Lung (tissue), 12 donors: Measurements from ENCODE around the gene TMEM231. TPM values are rescaled to one million over a fixed set of nuclear protein-coding genes. Genes with fewer than 3 reads are reported as not detected.
"Not testable (repeated sequence)": the region's sequence is repeated elsewhere in the genome, so short reads cannot be mapped to it uniquely, and the experiment has no call there.

Experiments
- ATAC-seq: fragments of 200-7000 bp; cut with Tn5 transposase; one replicate; pipeline ENCODE4 v1.9.1; 2020; ENCODE audit warnings: moderate number of reproducible peaks; ENCODE audit not compliant: insufficient read depth, low FRiP score
- DNase-seq, 3 donors: peaks; one replicate each; pipeline ENCODE4 v3.0.0-alpha.2; 2013 to 2017
- H3K27ac ChIP-seq, 2 donors: one replicate each; pipeline ENCODE4 v1.5.1; 2013; ENCODE audit warnings: mild to moderate bottlenecking in 2 of 2, moderate library complexity in 2 of 2, control low read depth in 1 of 2, inconsistent platforms in 1 of 2, low read depth in 1 of 2, low read length in 1 of 2
- H3K27me3 ChIP-seq, 3 donors: one replicate each; pipeline ENCODE4 v1.5.1; 2013; ENCODE audit warnings: low read length in 2 of 3; ENCODE audit not compliant: control insufficient read depth in 3 of 3, insufficient read depth in 3 of 3
- H3K36me3 ChIP-seq, 4 donors: one replicate each; pipeline ENCODE4 v1.5.1; 2013; ENCODE audit warnings: low read length in 4 of 4, mild to moderate bottlenecking in 1 of 4, moderate library complexity in 1 of 4; ENCODE audit not compliant: control insufficient read depth in 4 of 4, insufficient read depth in 4 of 4
- H3K4me1 ChIP-seq, 5 donors: one replicate each; pipeline ENCODE4 v1.5.1; 2013; ENCODE audit warnings: low read length in 5 of 5, mild to moderate bottlenecking in 2 of 5, moderate library complexity in 1 of 5; ENCODE audit not compliant: control insufficient read depth in 5 of 5, insufficient read depth in 5 of 5
- H3K4me3 ChIP-seq: one replicate; pipeline ENCODE4 v1.5.1; 2013; ENCODE audit warnings: mild to moderate bottlenecking, control low read depth, moderate library complexity
- H3K9ac ChIP-seq, 2 donors: one replicate each; pipeline ENCODE4 v1.5.1; 2013; ENCODE audit warnings: low read length in 2 of 2, control low read depth in 1 of 2; ENCODE audit not compliant: insufficient read depth in 1 of 2
- H3K9me3 ChIP-seq, 4 donors: one replicate each; pipeline ENCODE4 v1.5.1; 2013; ENCODE audit warnings: low read length in 3 of 4, mild to moderate bottlenecking in 1 of 4, moderate library complexity in 1 of 4; ENCODE audit not compliant: control insufficient read depth in 4 of 4, insufficient read depth in 3 of 4
- WGBS, 2 donors: extraction: QIAGEN DNeasy Blood & Tissue Kit; methylation state at CpG; one replicate each; pipeline ENCODE4 v1.1.7; 2013; 5-methylcytosine and 5-hydroxymethylcytosine counted together
- polyA plus RNA-seq, 2 donors: library from polyadenylated mRNA; stranded (reverse); fragments of 200-250 nt; gene quantifications; one replicate each; pipeline ENCODE4 v1.2.1, GENCODE V29; 2013
- total RNA-seq, 2 donors: library from RNA; depleted of rRNA in 1 of 2; stranded (reverse); fragments of >200 nt in 1 of 2; gene quantifications; one replicate each; pipeline ENCODE4 v1.2.1, GENCODE V29; 2014 to 2021
- TF ChIP-seq, protein P1 (sequence below): IDR thresholded peaks from 2 replicates; pipeline ENCODE4 v1.5.1; 2012; ENCODE audit warnings: mild to moderate bottlenecking; ENCODE audit errors: control extremely low read depth, extremely low read depth
- donor health status: control.
- donor health status: control.
- donor health status: Bipolar disorder and iron deficiency.
- donor health status: healthy.
- donor health status: DM: yes; HTN: yes; CAD: no.

TMEM231 gene
- total and polyA plus RNA-seq, 4 donors: 9.3 to 88.5 (median 35.2) TPM

DNA sequence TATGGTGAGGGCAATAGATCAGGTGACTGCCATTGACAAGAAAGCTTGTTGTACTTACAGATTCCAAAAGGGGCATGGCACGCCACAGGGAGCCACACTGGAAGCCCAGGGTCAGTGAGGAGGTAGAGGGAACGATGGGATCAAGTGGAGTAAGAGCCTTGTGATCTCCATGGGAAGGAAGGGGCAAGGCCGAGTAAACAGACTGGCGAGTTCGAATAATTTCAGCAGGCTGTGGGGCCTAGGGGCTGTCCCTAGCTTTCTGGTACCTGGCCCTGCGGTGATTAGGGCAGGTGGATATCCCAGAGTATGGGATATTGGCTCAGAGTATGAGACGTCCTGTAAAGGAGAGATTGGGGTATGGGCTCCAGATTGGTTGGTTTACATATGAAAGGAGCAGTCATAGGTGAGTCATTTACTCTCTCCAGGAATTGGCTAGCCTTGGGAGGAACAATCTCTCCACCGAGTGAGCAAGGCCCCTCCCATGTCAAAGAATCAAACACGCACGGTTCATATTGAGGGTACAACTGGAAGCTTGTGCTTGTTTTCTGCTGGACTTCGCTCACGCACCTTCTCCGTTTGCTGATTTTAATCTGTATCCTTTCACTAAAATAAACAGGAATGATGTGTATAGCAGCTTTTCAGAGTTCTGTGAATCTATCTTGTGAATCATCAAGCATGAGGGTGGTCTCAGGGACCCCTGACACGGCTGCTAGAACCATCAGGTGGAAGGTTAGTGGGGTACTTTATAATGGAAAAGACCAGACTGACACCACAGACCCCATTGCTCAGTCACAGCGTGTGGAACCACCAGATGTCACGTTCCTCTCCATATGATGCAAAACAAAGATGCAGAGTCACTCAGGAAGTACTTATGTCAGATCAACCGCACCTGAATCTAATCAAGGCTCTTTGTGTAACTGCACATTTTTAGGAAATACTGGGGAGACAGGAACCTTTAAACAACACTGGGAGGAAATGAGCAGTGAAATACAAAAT lies 38.1 kb upstream of the TMEM231 start:
- Histone ChIP-seq H3K9ac (no peak overlapping the region), H3K9me3 (peaks cover 0 to 3% (median 1%) of the 10 kb centered on the region in 4 donors), H3K27me3 (no peaks in the 10 kb centered on the region), H3K27ac (peak overlapping the region in 1 of 2 donors; percentile 69), H3K36me3 (peaks cover 4 to 12% (median 10%) of the 10 kb centered on the region in 4 donors), H3K4me1 (peaks cover 0 to 9% (median 7%) of the 10 kb centered on the region in 5 donors), H3K4me3 (no peak overlapping the region)
- TF ChIP-seq, protein P1, sequence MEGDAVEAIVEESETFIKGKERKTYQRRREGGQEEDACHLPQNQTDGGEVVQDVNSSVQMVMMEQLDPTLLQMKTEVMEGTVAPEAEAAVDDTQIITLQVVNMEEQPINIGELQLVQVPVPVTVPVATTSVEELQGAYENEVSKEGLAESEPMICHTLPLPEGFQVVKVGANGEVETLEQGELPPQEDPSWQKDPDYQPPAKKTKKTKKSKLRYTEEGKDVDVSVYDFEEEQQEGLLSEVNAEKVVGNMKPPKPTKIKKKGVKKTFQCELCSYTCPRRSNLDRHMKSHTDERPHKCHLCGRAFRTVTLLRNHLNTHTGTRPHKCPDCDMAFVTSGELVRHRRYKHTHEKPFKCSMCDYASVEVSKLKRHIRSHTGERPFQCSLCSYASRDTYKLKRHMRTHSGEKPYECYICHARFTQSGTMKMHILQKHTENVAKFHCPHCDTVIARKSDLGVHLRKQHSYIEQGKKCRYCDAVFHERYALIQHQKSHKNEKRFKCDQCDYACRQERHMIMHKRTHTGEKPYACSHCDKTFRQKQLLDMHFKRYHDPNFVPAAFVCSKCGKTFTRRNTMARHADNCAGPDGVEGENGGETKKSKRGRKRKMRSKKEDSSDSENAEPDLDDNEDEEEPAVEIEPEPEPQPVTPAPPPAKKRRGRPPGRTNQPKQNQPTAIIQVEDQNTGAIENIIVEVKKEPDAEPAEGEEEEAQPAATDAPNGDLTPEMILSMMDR: no peak
- WGBS, 2 donors: 56 to 74% methylated on average over 17 of the region's 17 CpGs
- no peak for ATAC-seq
- peak in 2 of 3 donors; percentile 10 to 14 for DNase-seq

DNA sequence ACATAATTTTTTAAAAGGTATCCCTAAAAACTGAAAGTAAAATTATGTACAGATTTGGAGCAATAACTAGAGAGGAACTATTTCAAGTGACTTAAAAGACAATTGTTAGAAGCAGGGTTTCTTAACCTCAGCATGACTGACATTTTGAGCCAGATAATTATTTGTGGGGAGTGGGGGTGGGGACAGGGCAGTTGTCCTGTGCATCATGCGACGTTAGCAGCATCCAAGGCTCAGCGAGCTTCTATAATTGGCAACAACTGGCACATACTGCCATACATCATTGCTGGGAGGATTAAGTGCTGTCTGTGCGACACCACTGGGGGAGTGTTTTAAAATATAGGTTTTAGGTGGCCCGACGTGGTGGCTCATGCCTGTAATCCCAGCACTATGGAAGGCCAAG lies 37.3 kb upstream of the TMEM231 start:
- WGBS, 2 donors: 91 to 95% methylated on average over 6 of the region's 6 CpGs
- TF ChIP-seq, protein P1: no peak
- Histone ChIP-seq H3K36me3 (peaks cover 3 to 13% (median 11%) of the 10 kb centered on the region in 4 donors), H3K9ac (no peak overlapping the region), H3K9me3 (peaks cover 0 to 3% (median 1%) of the 10 kb centered on the region in 4 donors), H3K27ac (no peak overlapping the region), H3K27me3 (no peaks in the 10 kb centered on the region), H3K4me3 (no peak overlapping the region), H3K4me1 (peaks cover 0 to 9% (median 7%) of the 10 kb centered on the region in 5 donors)
- ATAC-seq (no peak), DNase-seq (no peak)

DNA sequence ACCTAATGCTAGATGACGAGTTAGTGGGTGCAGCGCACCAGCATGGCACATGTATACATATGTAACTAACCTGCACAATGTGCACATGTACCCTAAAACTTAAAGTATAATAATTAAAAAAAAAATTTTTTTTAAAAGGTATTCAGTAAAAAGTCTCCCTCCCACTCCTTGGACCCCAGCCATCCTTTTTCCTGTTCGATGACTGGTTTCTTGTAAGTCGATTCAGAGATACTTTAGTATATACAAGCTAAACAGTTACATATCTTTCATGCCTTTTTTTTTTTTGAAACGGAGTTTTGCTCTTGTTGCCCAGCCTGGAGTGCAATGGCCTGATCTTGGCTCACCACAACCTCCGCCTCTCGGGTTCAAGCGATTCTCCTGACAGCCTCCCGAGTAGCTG lies 35.9 kb upstream of the TMEM231 start:
- H3K27me3 ChIP-seq, ATAC-seq, H3K9me3 ChIP-seq, H3K4me1 ChIP-seq, H3K27ac ChIP-seq, H3K4me3 ChIP-seq, H3K36me3 ChIP-seq: not testable (repeated sequence)
- peak overlapping the region in 1 of 2 donors; percentile 42 for H3K9ac ChIP-seq
- 66 to 72% methylated on average over 7 of the region's 9 CpGs for WGBS, 2 donors
- DNase-seq: peak in 2 of 3 donors; percentile 22 to 43
